Urothelium cell line (cell line): ENCODE data around the gene PLPP3.
"Not testable (repeated sequence)": the region's sequence is repeated elsewhere in the genome, so short reads cannot be mapped to it uniquely, and the experiment has no call there.

Source experiments
- DNase-seq: peaks from one replicate; pipeline ENCODE4 v3.0.0; 2011; ENCODE audit warnings: low spot score, mixed read lengths
- FAIRE-seq: peaks from 2 replicates; lab custom pipeline; 2011; peaks lifted over from hg19 to GRCh38; lab: Jason Lieb, UNC

Gene PLPP3

DNA sequence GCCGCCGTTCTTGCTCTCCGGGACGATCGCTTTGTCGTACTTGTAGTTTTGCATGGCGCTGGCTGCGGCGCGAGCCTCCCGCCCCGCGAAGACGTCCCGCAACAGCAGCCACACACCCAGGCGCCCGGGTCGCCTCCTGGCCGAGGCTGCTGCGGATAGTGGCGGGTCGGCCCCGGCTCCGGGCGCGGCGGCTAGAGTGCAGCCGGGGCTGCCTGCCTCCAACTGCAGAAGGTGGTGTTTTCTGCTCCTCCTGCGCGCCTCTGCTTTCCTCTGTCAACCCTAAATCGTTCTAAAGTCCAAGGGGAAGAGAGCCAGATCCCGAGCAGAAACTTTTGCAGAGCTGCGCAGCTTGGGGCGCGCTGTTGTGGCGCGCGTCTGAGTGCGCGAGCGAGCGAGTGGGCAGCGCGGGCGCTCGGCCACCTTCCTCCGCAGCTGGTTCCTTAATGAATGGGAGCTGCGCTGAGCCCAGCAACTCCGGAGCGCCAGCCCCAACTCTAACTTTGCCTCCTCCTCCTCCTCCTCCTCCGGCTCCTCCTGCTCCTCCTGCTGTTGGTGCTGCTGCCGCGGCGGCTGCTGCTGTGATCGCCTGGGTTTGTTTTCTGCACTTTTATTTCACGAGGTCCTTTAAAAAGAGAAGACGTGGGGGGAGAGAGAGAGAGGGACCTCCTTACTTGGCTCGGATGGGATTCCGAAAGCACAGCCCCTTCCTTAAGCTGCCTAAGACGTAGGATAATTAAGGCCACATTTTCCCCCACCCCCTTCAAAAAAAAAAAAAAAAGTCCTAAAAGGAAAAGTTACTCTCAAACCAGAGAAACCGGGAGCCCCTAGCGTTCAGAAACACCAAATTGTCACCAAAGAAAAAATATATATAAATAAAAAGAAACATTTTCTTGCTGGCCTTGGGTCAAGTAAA lies at the start of gene PLPP3:
Gene PLPP3 (minus strand): TSS at position 601 of the 913 bp plus-strand sequence. CDS start 547 bp downstream, at position 54.
- no peak for FAIRE-seq

DNA sequence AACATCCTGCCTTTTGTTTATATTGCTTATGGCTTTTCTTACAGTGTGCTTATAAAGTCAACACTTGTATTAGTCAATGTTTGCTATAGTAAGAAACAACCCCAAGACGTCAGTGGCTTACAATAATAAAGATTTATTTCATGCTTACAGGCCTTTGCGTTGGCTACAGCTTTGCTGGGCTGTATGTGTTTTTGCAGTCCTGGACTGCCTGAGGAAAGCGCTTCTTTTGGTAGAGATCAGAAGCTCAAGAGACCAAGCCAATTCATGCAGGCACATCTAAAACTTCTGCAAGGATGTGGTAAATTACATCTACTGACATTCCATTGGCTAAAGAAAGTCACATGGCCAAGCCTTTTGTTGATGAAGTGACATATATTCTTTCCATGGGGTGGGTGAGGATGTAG lies 48.3 kb upstream of the PLPP3 start:
- DNase-seq (peak; percentile 6), FAIRE-seq (no peak)

More for the DNA sequence above, at the start of gene PLPP3:
- DNase-seq, result peak; percentile 90

GRCh38 chr1:56627019-56627635 lies 47.8 kb upstream of the PLPP3 start:
- no peak for DNase-seq
- FAIRE-seq, result no peak

DNA sequence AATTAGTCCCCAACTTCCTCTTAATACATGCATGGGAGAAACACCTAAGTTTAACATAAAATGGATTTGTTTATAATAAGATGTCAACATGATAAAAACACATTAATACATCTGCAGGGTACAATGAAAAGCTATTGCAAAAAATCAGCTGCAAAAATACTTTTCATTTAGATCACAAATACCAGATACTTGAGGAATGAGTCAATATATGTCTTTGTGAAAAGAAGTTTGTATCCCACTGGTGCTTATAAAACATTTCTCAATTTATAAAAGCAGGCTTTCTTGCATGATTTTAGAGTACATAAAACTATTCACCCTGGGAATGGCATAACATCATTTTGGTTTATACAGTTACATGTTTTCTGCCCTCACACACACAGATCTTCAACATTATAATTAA lies 47.2 kb upstream of the PLPP3 start:
- FAIRE-seq, result no peak
- no peak for DNase-seq

DNA sequence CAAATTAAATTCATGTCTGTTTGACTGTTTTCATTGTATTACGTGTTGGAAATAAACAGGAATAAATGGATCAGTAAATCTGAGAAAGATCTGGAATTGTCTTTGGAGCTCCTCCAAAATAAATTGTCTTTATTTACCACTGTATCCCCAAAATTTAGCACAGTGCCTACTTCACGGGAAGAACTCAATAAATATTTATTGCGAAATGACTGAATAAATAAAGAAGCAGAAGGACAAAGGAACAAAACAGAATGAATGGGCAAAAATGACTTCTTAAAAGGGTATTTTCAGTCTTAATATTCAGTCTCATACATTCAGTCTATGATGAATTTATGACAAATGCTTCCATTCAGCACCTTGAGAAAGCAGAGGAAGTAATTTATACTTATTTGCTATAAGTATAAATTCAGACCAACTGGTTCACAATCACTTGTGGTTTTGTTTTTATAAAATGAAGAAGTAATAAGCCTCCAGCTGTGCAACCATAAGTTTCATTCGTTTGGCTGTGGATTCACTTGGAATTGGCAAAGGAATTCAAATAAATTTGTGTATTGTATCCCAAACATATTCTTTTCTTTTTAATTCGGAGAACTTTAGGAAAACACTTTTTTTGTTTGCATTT lies 46.6 kb upstream of the PLPP3 start:
- FAIRE-seq (no peak), DNase-seq (no peak)

DNA sequence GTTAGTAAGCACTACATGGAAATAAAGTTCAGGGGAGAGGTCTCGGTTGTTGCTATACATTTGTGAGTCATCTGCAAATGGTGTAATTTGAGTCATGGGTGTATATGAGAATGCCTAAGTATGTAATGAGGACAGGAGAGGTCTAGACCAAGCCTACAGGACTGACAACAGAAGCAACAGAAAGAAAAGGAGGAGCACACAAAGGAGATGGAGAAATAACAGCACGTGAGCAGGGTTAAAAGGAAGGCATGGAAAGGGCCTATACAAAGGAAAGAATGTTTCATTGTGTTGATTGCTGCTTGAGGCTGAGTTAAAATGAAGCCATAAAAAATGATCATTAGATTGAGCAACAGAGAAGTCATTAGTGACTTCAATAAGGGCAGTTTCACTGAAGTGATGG lies 37.8 kb upstream of the PLPP3 start:
- FAIRE-seq (no peak), DNase-seq (no peak)

- DNase-seq, FAIRE-seq: not testable (repeated sequence)
These were observed 31.4 kb upstream of the PLPP3 start for GRCh38 chr1:56610770-56611169.

- not testable (repeated sequence) for FAIRE-seq
These were observed 30.7 kb upstream of the PLPP3 start for GRCh38 chr1:56610097-56610496.

DNA sequence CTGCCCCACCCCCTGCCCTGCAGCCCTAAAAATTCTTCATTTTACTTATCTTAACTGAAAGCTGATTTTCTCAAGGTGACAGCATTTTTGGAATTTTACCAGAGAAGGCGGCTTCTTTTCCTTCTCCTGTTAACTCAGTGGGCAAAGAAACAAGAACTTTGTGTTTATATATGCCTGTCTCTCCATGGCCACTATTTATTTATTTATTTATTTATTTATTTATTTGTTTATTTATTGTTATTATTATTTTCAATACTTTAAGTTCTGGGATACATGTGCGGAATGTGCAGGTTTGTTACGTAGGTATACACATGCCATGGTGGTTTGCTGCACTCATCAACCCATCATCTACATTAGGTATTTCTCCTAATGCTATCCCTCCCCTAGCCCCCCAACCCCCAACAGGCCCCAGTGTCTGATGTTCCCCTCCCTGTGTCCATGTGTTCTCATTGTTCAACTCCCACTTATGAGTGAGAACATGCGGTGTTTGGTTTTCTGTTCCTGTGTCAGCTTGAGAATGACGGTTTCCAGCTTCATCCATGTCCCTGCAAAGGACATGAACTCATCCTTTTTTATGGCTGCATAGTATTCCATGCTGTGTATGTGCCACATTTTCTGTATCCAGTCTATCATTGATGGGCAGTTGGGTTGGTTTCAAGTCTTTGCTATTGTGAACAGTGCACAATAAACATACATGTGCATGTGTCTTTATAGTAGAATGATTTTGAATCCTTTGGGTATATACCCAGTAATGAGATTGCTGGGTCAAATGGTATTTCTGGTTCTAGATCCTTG lies 16.2 kb upstream of the PLPP3 start:
- not testable (repeated sequence) for DNase-seq, FAIRE-seq

More at GRCh38 chr1:56610097-56610496, 30.7 kb upstream of the PLPP3 start:
- not testable (repeated sequence) for DNase-seq

DNA sequence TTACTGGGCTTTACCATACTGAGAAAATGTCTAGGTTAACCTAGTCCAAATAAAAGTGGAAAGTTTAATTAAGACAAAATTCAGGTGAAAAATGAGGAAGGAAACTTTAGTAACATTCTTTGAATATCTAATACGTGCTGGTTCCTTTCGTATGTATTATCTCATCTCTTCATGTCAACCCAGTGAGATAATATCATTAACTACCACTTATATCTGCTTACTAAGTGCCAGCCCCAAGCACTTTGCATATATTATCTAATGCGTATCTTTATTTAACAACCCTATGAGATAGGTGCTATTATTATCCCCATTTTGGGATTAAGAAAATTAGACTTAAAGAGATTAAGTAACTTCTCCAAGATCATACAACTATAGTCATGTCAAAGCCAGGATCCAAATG lies 12.5 kb upstream of the PLPP3 start:
- FAIRE-seq (no peak), DNase-seq (no peak)

- FAIRE-seq (no peak), DNase-seq (no peak)
These were observed 11.2 kb upstream of the PLPP3 start for GRCh38 chr1:56590520-56591011.

DNA sequence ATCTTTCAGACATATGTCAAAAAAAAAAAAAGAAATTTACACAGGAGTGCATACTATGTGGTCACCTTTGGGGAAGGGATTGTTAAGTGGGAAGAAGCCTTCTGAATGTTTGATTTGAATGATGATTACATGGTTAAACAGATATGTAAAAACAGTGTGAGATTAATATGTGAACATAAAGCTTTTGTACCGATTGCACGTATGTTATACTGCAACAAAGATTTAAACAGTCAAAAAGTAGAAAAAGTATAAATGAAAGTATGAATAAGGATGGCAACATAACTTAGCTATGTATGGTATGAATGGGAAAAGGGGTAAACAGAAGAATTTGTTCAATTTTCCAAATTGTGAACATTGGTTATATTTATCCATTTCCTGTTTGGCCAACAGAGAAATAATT lies 10.0 kb upstream of the PLPP3 start:
- FAIRE-seq (no peak), DNase-seq (no peak)

- no peak for DNase-seq
- no peak for FAIRE-seq
These were observed 7.1 kb upstream of the PLPP3 start for GRCh38 chr1:56586502-56586901.

GRCh38 chr1:56585985-56586384 lies 6.6 kb upstream of the PLPP3 start:
- DNase-seq (no peak), FAIRE-seq (no peak)

GRCh38 chr1:56584910-56585528 lies 5.7 kb upstream of the PLPP3 start:
- no peak for FAIRE-seq
- DNase-seq, result peak; percentile 50

- DNase-seq, result no peak
- FAIRE-seq, result no peak
These were observed 4.7 kb upstream of the PLPP3 start for GRCh38 chr1:56583957-56584468.

GRCh38 chr1:56580771-56581170 lies 1.4 kb upstream of the PLPP3 start:
- no peak for FAIRE-seq

GRCh38 chr1:56578138-56578962 lies 1.0 kb downstream of the PLPP3 start:
- FAIRE-seq (no peak), DNase-seq (peak; percentile 40)

More at GRCh38 chr1:56580771-56581170, 1.4 kb upstream of the PLPP3 start:
- DNase-seq, result no peak
